WTC11 (cell line): Measurements from ENCODE around the gene LRMDA. TPM values are rescaled to one million over a fixed set of nuclear protein-coding genes. Genes with fewer than 3 reads are reported as not detected.

Source experiments
- ATAC-seq: fragments of 200-7000 bp; cut with Tn5 transposase; 2 replicates; pipeline ENCODE4 v1.10.0; 2021; ENCODE audit warnings: mild to moderate bottlenecking, moderate library complexity
- CTCF ChIA-PET: fragments of 300-600 bp; sonication (Branson Sonifier 250); formaldehyde crosslinking; loops from one replicate; lab custom pipeline; 2021; ENCODE audit warnings: antibody characterized with exemption; lab: Charles Lee
- POLR2A ChIA-PET: fragments of 350-600 bp; sonication (Branson Sonifier 250); formaldehyde crosslinking; loops from one replicate; lab custom pipeline; 2021; ENCODE audit warnings: antibody characterized with exemption; lab: Charles Lee
- DNase-seq: peaks from one replicate; pipeline ENCODE4 v3.0.0; 2021; ENCODE audit warnings: low spot score
- H3K27ac Mint-ChIP-seq: 2 replicates; pipeline ENCODE4 v1.8.0; 2021; ENCODE audit warnings: mixed read lengths
- H3K27me3 Mint-ChIP-seq: 2 replicates; pipeline ENCODE4 v1.8.0; 2021; ENCODE audit warnings: low read depth, mild to moderate bottlenecking, moderate library complexity, mixed read lengths
- H3K36me3 Mint-ChIP-seq: 2 replicates; pipeline ENCODE4 v1.8.0; 2021; ENCODE audit warnings: mixed read lengths
- H3K4me1 Mint-ChIP-seq: 2 replicates; pipeline ENCODE4 v1.8.0; 2022; ENCODE audit warnings: mixed read lengths
- H3K4me3 Mint-ChIP-seq: 2 replicates; pipeline ENCODE4 v1.8.0; 2021; ENCODE audit warnings: mild to moderate bottlenecking, moderate library complexity, mixed read lengths
- H3K9me3 Mint-ChIP-seq: 2 replicates; pipeline ENCODE4 v1.8.0; 2021; ENCODE audit warnings: mixed read lengths
- AR ChIP-seq: fragments of 250-450 bp; sonication (Bioruptor Pico); IDR thresholded peaks from 2 replicates; pipeline ENCODE4 v1.9.0; 2021; ENCODE audit warnings: mild to moderate bottlenecking
- ARID4B ChIP-seq: sonication (generic); formaldehyde crosslinking; IDR thresholded peaks from 2 replicates; pipeline ENCODE4 v1.8.0; 2023; ENCODE audit warnings: missing genetic modification reagents, mild to moderate bottlenecking, borderline replicate concordance
- CREB1 ChIP-seq: sonication (generic); formaldehyde crosslinking; IDR thresholded peaks from 2 replicates; pipeline ENCODE4 v1.8.0; 2023; ENCODE audit warnings: mild to moderate bottlenecking, missing genetic modification reagents
- E2F4 ChIP-seq: sonication (generic); formaldehyde crosslinking; IDR thresholded peaks from 2 replicates; pipeline ENCODE4 v1.8.1; 2022; ENCODE audit warnings: low read depth, mild to moderate bottlenecking, moderate library complexity, missing genetic modification reagents, borderline replicate concordance
- ETV6 ChIP-seq: sonication (generic); formaldehyde crosslinking; IDR thresholded peaks from 2 replicates; pipeline ENCODE4 v1.8.1; 2022; ENCODE audit warnings: mild to moderate bottlenecking, missing genetic modification reagents
- FOXP1 ChIP-seq: sonication (generic); formaldehyde crosslinking; IDR thresholded peaks from 2 replicates; pipeline ENCODE4 v1.8.0; 2022; ENCODE audit warnings: missing genetic modification reagents, mild to moderate bottlenecking, moderate library complexity, borderline replicate concordance
- ZNF532 ChIP-seq: fragments of 250-450 bp; sonication (Bioruptor Pico); IDR thresholded peaks from 2 replicates; pipeline ENCODE4 v1.9.0; 2021; ENCODE audit warnings: mild to moderate bottlenecking, borderline replicate concordance
- total RNA-seq: library from RNA; stranded (reverse); gene quantifications from 3 replicates; pipeline ENCODE4 v1.2.3, GENCODE V29; 2021
- TF ChIP-seq, protein P1 (sequence below): sonication (generic); formaldehyde crosslinking; IDR thresholded peaks from 2 replicates; pipeline ENCODE4 v1.8.0; 2022; ENCODE audit warnings: mild to moderate bottlenecking, missing genetic modification reagents
- TF ChIP-seq, protein P2 (sequence below): sonication (generic); formaldehyde crosslinking; IDR thresholded peaks from 2 replicates; pipeline ENCODE4 v1.8.0; 2022; ENCODE audit warnings: missing genetic modification reagents
- TF ChIP-seq, protein P3 (sequence below): fragments of 250-450 bp; sonication (Bioruptor Pico); IDR thresholded peaks from 2 replicates; pipeline ENCODE4 v1.8.0; 2021; ENCODE audit warnings: mild to moderate bottlenecking
- TF ChIP-seq, protein P4 (sequence below): sonication (generic); formaldehyde crosslinking; IDR thresholded peaks from 2 replicates; pipeline ENCODE4 v1.8.0; 2023; ENCODE audit warnings: missing genetic modification reagents

Gene LRMDA
- total RNA-seq, 1 experiment from 2014 or later, result 0.92 TPM

DNA sequence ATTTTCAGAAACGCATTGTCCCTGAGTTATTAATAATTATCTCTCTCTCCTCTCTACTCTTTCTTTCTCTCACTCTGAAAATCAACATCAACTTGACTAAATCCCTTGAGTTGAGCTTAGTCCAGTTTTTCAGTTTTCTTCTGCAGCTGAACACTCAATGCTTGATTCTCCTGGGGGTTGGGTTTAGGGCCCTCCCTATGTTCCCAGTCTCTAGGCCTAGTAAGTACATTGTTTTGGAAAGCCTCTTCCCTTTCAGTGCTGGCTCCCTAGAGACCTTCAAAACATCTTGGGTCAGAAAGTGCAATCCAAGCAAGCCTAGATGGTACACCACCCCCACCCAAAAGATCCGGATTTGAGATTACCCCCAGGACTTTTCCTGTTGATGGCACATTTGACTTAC is 488.5 kb downstream of the LRMDA start (continued):
- TF ChIP-seq AR (CRISPR knock-in tag), result no peak

DNA sequence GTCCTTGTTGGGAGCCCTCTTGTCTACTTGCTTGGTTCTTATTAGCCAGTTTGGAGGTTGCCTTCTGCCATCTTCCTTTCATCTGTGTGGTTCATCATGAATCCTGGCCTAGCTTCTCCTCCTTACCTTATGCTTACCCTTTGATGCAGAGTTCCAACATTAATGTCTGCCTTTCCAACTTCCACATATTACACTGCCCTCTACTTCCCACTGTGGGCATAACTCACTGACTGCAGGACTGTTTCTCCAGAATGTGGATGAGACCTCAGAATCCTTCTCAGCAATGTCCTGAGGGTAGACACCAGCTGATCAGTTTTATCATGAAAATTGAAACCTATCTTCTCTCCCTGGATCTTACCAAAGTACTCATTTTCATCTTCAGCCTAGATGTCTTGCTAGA is 491.0 kb downstream of the LRMDA start:
- no peak for ATAC-seq
- Mint-ChIP-seq H3K36me3 (no peaks in the 10 kb centered on the region), H3K4me3 (no peak overlapping the region), H3K4me1 (peaks cover 12% of the 10 kb centered on the region), H3K9me3 (no peaks in the 10 kb centered on the region), H3K27ac (no peak overlapping the region), H3K27me3 (peaks cover 5% of the 10 kb centered on the region; the same call in 1 of the 2 replicates)
- ChIA-PET POLR2A (no interaction called here), CTCF (no interaction called here)
- no peak for TF ChIP-seq ARID4B (CRISPR knock-in tag)
- TF ChIP-seq, protein P1, sequence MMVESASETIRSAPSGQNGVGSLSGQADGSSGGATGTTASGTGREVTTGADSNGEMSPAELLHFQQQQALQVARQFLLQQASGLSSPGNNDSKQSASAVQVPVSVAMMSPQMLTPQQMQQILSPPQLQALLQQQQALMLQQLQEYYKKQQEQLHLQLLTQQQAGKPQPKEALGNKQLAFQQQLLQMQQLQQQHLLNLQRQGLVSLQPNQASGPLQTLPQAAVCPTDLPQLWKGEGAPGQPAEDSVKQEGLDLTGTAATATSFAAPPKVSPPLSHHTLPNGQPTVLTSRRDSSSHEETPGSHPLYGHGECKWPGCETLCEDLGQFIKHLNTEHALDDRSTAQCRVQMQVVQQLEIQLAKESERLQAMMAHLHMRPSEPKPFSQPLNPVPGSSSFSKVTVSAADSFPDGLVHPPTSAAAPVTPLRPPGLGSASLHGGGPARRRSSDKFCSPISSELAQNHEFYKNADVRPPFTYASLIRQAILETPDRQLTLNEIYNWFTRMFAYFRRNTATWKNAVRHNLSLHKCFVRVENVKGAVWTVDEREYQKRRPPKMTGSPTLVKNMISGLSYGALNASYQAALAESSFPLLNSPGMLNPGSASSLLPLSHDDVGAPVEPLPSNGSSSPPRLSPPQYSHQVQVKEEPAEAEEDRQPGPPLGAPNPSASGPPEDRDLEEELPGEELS (CRISPR knock-in tag), result no peak
- no peak for TF ChIP-seq ZNF532
- TF ChIP-seq, protein P2, sequence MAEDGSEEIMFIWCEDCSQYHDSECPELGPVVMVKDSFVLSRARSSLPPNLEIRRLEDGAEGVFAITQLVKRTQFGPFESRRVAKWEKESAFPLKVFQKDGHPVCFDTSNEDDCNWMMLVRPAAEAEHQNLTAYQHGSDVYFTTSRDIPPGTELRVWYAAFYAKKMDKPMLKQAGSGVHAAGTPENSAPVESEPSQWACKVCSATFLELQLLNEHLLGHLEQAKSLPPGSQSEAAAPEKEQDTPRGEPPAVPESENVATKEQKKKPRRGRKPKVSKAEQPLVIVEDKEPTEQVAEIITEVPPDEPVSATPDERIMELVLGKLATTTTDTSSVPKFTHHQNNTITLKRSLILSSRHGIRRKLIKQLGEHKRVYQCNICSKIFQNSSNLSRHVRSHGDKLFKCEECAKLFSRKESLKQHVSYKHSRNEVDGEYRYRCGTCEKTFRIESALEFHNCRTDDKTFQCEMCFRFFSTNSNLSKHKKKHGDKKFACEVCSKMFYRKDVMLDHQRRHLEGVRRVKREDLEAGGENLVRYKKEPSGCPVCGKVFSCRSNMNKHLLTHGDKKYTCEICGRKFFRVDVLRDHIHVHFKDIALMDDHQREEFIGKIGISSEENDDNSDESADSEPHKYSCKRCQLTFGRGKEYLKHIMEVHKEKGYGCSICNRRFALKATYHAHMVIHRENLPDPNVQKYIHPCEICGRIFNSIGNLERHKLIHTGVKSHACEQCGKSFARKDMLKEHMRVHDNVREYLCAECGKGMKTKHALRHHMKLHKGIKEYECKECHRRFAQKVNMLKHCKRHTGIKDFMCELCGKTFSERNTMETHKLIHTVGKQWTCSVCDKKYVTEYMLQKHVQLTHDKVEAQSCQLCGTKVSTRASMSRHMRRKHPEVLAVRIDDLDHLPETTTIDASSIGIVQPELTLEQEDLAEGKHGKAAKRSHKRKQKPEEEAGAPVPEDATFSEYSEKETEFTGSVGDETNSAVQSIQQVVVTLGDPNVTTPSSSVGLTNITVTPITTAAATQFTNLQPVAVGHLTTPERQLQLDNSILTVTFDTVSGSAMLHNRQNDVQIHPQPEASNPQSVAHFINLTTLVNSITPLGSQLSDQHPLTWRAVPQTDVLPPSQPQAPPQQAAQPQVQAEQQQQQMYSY (CRISPR knock-in tag), result no peak
- TF ChIP-seq, protein P3, sequence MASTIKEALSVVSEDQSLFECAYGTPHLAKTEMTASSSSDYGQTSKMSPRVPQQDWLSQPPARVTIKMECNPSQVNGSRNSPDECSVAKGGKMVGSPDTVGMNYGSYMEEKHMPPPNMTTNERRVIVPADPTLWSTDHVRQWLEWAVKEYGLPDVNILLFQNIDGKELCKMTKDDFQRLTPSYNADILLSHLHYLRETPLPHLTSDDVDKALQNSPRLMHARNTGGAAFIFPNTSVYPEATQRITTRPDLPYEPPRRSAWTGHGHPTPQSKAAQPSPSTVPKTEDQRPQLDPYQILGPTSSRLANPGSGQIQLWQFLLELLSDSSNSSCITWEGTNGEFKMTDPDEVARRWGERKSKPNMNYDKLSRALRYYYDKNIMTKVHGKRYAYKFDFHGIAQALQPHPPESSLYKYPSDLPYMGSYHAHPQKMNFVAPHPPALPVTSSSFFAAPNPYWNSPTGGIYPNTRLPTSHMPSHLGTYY (CRISPR knock-in tag), result no peak
- TF ChIP-seq, protein P4, sequence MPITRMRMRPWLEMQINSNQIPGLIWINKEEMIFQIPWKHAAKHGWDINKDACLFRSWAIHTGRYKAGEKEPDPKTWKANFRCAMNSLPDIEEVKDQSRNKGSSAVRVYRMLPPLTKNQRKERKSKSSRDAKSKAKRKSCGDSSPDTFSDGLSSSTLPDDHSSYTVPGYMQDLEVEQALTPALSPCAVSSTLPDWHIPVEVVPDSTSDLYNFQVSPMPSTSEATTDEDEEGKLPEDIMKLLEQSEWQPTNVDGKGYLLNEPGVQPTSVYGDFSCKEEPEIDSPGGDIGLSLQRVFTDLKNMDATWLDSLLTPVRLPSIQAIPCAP, result no peak
- no peak for TF ChIP-seq ETV6 (CRISPR knock-in tag)
- TF ChIP-seq FOXP1 (CRISPR knock-in tag), result no peak
- no peak for TF ChIP-seq E2F4 (CRISPR knock-in tag)
- TF ChIP-seq CREB1, result no peak
- DNase-seq, result no peak
